NCI-H1092 (cell line): ENCODE data around the gene HAPSTR1.
A peak's percentile ranks its signal among the peaks of the same experiment; 100 is the strongest.
"Not testable (repeated sequence)": the region's sequence is repeated elsewhere in the genome, so short reads cannot be mapped to it uniquely, and the experiment has no call there.

Experiments used
- DNase-seq: peaks from one replicate; lab custom pipeline; 2025; lab: John Stamatoyannopoulos, UW

HAPSTR1 gene

GRCh38 chr16:9090960-9091866 is at the start of gene HAPSTR1:
TSS of gene HAPSTR1 (plus strand) at chr16:9091644. CDS start at chr16:9092045, 401 bp downstream.
- DNase-seq, result peak; percentile 100

- no peak for DNase-seq
These were observed 48.9 kb upstream of the HAPSTR1 start for GRCh38 chr16:9042533-9042932.

GRCh38 chr16:9042964-9043680 is 48.3 kb upstream of the HAPSTR1 start:
- no peak for DNase-seq

- not testable (repeated sequence) for DNase-seq
These were observed 45.9 kb upstream of the HAPSTR1 start for GRCh38 chr16:9045562-9045961.

- no peak for DNase-seq
These were observed 44.8 kb upstream of the HAPSTR1 start for GRCh38 chr16:9046667-9047055.

- DNase-seq, result no peak
These were observed 43.6 kb upstream of the HAPSTR1 start for GRCh38 chr16:9047689-9048301.

- DNase-seq, result no peak
These were observed 43.1 kb upstream of the HAPSTR1 start for GRCh38 chr16:9048302-9048700.

GRCh38 chr16:9049241-9049640 is 42.2 kb upstream of the HAPSTR1 start:
- no peak for DNase-seq

- no peak for DNase-seq
These were observed 41.2 kb upstream of the HAPSTR1 start for GRCh38 chr16:9050102-9050830.

- peak; percentile 26 for DNase-seq
These were observed 38.3 kb upstream of the HAPSTR1 start for GRCh38 chr16:9053006-9053601.

- no peak for DNase-seq
These were observed 37.0 kb upstream of the HAPSTR1 start for GRCh38 chr16:9054460-9054859.

- no peak for DNase-seq
These were observed 36.3 kb upstream of the HAPSTR1 start for GRCh38 chr16:9055115-9055514.

- DNase-seq, result no peak
These were observed 35.8 kb upstream of the HAPSTR1 start for GRCh38 chr16:9055661-9056060.

GRCh38 chr16:9056061-9056460 is 35.4 kb upstream of the HAPSTR1 start:
- no peak for DNase-seq

GRCh38 chr16:9058211-9058610 is 33.2 kb upstream of the HAPSTR1 start:
- no peak for DNase-seq

- DNase-seq, result no peak
These were observed 31.2 kb upstream of the HAPSTR1 start for GRCh38 chr16:9060225-9060624.

- DNase-seq, result peak; percentile 49
These were observed 30.1 kb upstream of the HAPSTR1 start for GRCh38 chr16:9061358-9061813.

- no peak for DNase-seq
These were observed 29.1 kb upstream of the HAPSTR1 start for GRCh38 chr16:9062301-9062700.

- no peak for DNase-seq
These were observed 26.4 kb upstream of the HAPSTR1 start for GRCh38 chr16:9065077-9065476.

GRCh38 chr16:9068886-9069285 is 22.6 kb upstream of the HAPSTR1 start:
- DNase-seq, result no peak

- no peak for DNase-seq
These were observed 21.2 kb upstream of the HAPSTR1 start for GRCh38 chr16:9070254-9070653.

- DNase-seq, result no peak
These were observed 20.1 kb upstream of the HAPSTR1 start for GRCh38 chr16:9071377-9071776.
